ENCODE data around the gene RAP1GDS1.

RAP1GDS1 gene

DNA sequence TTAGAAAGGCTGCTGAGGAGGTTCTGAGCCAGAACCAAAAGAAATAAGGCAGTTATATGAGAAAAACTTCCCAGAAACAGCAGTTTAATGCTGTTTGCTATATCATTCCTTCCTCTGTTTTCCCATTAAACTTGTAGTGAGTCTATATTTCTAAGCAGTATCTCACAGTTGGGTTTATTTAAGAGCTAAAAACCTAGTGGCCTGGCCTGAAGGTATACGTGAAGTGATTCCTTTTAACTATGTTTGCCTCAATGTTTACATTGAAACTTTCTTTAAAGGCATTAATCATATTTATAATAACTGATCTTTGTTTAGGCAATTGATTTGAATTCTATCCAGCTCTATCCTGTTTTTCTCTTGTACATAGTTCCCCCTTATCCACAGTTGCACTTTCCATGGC lies 19.1 kb upstream of the RAP1GDS1 start:
- no peak for DNase-seq (ENCODE audit: low read depth)
- TF ChIP-seq, protein P1, sequence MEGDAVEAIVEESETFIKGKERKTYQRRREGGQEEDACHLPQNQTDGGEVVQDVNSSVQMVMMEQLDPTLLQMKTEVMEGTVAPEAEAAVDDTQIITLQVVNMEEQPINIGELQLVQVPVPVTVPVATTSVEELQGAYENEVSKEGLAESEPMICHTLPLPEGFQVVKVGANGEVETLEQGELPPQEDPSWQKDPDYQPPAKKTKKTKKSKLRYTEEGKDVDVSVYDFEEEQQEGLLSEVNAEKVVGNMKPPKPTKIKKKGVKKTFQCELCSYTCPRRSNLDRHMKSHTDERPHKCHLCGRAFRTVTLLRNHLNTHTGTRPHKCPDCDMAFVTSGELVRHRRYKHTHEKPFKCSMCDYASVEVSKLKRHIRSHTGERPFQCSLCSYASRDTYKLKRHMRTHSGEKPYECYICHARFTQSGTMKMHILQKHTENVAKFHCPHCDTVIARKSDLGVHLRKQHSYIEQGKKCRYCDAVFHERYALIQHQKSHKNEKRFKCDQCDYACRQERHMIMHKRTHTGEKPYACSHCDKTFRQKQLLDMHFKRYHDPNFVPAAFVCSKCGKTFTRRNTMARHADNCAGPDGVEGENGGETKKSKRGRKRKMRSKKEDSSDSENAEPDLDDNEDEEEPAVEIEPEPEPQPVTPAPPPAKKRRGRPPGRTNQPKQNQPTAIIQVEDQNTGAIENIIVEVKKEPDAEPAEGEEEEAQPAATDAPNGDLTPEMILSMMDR (IDR thresholded peaks at IDR 0.05; ENCODE audit: control insufficient read depth, insufficient read depth, low read depth, low read length, missing control alignments) = no peak
- H3K4me3 ChIP-seq (ENCODE audit: control insufficient read depth, low read depth, low read length) = no peak overlapping the region

GRCh38 chr4:98242538-98242937 lies 18.6 kb upstream of the RAP1GDS1 start:
- no peak for DNase-seq (ENCODE audit: low read depth)
- TF ChIP-seq, protein P1 (IDR thresholded peaks at IDR 0.05; ENCODE audit: control insufficient read depth, insufficient read depth, low read depth, low read length, missing control alignments) = no peak
- no peak overlapping the region for H3K4me3 ChIP-seq (ENCODE audit: control insufficient read depth, low read depth, low read length)

DNA sequence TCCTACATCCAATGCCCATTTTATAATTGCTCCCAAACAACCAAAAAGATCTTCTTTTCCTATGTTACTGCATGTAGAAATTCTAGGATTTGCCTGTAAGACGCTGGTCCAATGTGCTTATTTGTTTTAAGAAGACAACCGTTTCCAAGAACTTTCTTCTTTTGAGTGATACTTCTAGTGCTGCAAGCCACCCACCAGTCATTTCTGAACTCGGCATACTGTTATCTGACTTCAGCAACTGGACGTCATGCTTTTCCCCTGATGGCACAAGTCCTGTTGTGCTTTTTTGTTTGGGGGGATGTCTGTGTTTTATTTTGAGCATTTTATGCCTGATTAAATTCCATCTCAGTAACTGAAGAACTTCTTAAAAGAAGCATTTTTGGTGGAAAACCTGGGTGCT lies 16.0 kb upstream of the RAP1GDS1 start:
- H3K4me3 ChIP-seq (ENCODE audit: control insufficient read depth, low read depth, low read length) = no peak overlapping the region
- DNase-seq (ENCODE audit: low read depth) = no peak
- TF ChIP-seq, protein P1 (IDR thresholded peaks at IDR 0.05; ENCODE audit: control insufficient read depth, insufficient read depth, low read depth, low read length, missing control alignments) = no peak

GRCh38 chr4:98248934-98249333 lies 12.2 kb upstream of the RAP1GDS1 start:
- no peak overlapping the region for H3K4me3 ChIP-seq (ENCODE audit: control insufficient read depth, low read depth, low read length)
- TF ChIP-seq, protein P1 (IDR thresholded peaks at IDR 0.05; ENCODE audit: control insufficient read depth, insufficient read depth, low read depth, low read length, missing control alignments) = no peak
- no peak for DNase-seq (ENCODE audit: low read depth)

DNA sequence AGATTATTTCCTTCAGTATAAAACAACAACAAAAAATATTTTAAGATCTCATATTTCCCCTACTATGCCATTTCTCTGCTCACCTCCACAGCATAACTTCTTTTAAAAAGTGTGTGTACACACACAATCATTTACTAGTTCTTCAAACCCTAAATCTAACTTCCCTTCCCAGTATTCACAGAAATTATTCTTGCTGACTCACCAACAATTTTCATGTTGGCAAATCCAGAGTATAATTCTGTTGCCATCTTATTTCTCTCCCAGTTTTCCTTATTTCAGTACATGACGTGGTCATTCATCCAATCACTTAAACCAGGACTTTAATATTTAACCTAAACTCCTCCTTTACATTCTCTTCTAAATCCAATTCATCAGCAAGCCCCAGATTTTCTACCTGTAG lies 11.4 kb upstream of the RAP1GDS1 start:
- no peak for DNase-seq (ENCODE audit: low read depth)
- TF ChIP-seq, protein P1 (IDR thresholded peaks at IDR 0.05; ENCODE audit: control insufficient read depth, insufficient read depth, low read depth, low read length, missing control alignments) = no peak
- H3K4me3 ChIP-seq (ENCODE audit: control insufficient read depth, low read depth, low read length) = no peak overlapping the region

DNA sequence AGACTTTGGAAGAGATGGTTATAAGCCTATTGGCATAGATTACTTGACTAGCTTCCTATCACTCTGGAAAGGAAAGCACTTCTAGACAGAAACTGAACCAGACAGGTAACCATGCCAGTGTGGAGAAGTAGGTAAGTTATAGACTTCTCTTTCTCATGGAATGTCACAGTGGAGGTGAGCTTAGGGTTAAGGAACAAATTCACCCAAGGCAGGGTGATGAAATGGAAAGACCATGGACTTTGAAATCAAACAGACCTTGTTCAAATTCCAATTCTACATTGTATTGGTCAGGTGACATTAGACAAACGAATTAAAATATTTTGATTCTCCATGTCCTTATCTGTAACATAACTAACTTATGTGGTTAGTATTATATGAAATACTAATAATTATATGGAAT lies 7.7 kb upstream of the RAP1GDS1 start:
- DNase-seq (ENCODE audit: low read depth) = no peak
- TF ChIP-seq, protein P1 (IDR thresholded peaks at IDR 0.05; ENCODE audit: control insufficient read depth, insufficient read depth, low read depth, low read length, missing control alignments) = no peak
- H3K4me3 ChIP-seq (ENCODE audit: control insufficient read depth, low read depth, low read length) = no peak overlapping the region

DNA sequence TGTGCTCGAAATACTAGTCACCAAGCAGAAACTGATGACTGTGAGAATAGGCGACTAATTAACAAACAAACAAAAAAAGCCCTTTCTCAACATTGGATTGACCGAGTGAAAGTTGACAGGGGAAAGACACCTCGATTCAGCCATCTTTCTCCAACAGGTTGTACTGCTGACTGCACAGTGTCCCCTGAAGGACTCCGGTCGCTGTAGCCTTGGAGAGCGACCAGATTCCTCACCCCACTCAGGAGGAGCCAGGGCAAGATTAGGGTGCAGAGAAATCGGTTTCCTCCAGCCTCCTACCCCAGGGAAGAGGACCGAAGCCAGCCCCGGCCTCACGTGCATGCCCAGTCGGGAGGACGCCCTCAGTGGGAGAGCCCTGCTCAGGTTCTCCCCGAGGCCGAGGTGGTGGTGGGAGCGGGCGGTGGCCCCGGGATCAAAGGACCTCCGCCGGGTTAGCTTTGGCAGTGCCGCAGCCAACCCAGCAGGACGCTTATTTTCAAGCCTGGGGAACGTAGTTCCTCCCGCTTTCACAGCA lies 1.1 kb upstream of the RAP1GDS1 start:
- peak overlapping the region; percentile 77 for H3K4me3 ChIP-seq (ENCODE audit: control insufficient read depth, low read depth, low read length)
- no peak for DNase-seq (ENCODE audit: low read depth)
- TF ChIP-seq, protein P1 (IDR thresholded peaks at IDR 0.05; ENCODE audit: control insufficient read depth, insufficient read depth, low read depth, low read length, missing control alignments) = no peak

Measured in AG09309 (cell line).